Left forelimb (tissue), 1 donor: ENCODE results near the gene HOXB3.

ENCODE experiments used
- DNase-seq: peaks from one replicate; pipeline ENCODE4 v3.0.0-alpha.2; 2018; ENCODE audit warnings: low spot score

The HOXB3 gene

DNA sequence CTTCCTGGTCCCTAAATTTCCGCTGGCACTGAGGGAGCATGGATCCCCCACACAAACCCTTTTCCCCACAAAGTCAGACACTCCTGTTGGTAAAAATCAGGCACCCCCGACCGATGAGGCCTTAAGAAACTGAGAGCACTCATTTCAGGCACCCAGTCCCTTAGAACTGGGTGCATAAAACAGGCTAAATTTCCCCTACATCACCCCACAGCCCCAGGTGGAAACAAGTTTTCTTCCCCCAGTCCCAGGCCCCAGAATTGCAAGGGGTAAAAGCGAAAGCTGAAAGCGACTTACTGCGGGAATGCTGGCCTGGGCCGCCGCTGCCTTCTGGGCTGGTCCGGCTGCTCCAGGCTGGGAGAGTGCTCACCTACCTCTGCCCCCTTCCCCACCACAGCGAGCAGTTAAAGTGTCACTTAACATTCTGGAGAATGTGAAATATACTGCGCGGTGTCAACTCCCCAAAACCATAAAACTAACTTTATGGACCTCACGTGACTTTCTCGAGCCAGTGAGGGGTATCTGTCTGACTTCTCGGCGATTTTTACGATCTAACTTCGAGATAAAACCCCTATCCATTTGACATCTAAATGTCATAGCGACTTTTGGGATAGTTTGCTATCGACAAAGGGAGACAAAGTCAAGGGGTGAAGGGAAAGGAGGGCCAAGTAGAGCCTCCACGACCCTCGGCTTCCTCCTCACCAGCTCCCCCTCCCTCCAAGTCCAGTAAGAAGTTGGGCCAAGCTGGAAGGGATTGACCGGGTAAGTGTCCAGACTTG lies at the start of gene HOXB3:
TSS of gene HOXB3 (minus strand) at position 411 of the 776 bp plus-strand sequence. CDS start 37,767 bp downstream, outside the sequence.
- DNase-seq = no peak

DNA sequence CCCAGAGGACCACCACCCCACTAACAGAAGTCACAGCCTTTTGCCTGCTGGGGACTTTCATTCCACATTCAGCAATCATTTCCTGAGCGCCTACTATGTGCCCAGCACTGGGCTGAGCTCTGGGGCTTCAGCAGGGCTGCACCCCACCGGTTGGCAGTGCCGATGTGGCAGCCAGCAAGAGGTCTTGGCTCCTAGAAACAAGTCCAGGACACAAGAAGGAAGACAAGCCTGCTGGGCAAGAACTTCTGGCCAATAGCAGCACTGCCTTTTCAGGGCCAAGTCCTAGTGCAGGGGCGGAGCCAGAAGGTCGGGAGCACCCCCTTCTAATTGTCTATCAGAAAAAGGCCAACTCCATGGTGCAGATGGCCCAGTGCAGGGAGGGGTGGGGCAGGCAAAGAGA lies 49.1 kb upstream of the HOXB3 start:
- DNase-seq = no peak

DNA sequence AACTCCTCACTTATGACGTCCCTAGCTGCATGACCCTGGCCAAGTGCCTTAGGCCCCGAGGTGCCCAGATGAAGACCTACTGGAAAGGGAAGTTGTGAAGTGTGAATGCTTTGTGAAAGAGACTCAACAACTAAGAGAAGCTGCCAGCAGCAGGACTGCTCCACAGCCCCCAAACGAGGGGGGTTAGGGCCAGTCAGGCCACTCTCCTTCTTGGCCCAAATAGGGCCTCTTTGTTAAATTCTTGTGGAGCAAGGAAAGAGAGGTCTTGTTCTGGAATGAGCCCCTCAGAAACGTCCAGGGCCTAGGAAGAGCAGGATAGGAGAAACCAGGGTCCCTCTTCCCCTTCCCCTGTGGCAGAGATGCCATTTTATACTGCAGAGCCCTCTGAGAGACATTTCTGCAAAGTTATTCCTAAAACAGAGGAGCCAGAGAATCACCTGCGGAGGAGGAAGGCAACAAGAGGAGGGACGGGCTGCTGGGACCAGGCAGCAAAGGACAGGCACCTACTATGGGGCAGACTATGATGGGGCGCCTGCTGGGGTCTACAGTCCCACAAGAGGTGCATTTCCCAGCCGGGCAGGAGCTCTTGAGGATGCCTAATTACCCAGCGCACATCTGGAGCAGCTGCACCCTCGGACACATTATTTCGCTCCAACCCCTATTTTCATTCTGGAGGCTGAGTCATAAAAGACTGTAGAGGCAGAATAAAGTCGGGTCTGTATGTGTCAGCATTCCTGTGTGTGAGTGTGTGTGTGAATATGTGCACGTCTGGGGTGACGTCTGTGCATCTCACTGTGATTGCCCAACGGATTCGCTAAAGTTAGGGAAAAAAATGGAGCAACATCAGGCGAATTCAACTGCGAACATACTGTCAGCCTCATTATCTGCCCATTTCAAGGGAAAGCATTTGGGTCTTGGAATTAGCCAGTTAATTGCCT lies 47.6 kb upstream of the HOXB3 start:
- no peak for DNase-seq

DNA sequence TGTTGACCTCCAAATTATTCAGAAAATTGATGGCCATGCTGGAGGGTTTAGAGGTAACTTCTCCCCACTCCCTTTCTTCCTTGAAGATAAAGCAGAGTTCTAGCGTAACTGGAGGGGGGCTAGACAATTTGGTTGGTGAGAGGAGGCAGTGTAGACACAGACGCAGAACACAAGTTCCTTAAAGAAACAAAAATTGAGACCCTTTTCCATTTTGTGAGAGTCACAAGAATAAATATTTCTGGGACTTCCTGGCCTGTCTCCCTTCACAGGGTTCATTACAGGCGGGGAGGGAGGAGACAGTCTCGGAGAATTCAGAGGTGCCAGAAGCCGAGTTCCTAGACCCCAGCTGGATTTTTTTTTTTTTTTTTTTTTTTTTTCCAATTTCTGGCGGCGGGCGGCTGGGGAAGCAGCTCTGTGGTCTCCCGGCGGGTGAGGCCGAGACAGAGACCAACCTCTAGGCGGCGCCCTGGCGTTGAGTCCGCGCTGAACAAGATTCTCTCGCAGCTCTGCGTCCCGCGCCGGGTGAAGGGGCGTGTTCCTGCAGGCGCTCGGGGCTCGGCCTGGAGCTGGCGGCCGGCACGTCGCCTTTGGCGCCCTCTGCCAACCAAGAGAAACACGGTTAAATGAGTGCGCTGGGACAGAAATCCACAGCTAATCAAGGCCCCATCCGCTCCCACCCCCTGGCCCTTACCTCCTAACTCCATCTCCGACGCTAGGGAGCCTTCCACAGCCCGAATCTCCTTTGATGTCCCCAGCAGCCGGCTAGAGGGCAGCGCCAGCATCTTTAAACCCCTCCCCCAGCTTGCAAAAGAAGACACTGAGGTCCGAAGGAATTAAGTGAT lies 46.4 kb upstream of the HOXB3 start:
- DNase-seq = no peak

DNA sequence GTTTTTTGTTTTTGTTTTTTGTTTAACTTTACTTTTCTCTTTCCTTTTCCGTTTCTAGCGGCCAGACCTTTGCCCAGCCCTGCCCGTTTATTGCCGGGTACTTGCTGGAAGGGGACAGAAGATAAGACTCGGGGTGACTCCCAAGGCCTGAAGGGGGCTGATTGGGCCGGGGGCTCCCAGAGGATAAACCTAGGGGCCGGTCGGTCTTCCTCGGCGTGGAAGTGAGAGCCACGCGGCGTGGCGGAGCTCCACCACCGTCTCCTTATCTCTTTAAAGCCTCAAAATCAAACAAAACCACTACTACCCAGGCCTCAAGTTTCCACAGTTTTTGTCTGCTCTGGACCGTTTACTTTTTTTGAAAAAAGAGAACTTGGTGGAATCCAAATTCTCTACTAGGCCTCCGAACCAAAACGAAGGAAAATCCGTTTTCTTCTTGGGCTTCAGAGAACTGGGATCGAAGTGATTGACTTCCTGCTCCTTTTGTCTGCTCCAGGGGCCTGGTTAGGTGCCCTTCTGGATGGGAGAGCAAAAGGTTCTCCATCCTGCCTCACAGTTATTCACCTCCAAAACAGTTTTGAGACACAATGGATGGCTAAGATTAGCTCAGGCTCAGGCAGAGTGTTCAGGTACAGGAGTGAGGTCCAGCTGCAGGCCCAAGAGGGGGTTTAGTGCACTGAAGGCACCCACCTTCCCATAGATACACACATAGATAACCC lies 44.6 kb upstream of the HOXB3 start:
- DNase-seq = no peak

DNA sequence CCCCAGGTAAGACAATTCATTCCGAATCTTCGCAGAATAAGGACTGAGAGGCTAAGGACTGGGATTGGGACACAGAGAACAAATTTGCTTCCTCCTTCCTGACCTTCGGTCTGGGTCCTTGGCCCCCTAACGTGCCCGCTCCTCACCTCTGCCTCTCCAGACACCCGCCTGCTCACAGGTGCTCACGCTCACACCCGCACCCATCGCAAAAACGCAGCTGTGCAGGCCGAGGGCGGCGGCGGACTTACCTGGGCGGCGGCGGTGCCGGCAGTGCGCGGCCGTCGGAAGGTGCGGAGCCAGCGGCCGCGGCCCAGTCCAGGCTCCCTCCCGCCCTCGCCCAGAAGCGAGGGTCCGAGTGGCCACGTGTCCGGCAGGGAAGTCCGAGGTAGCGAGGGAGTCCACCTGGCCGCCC lies 43.2 kb upstream of the HOXB3 start:
- no peak for DNase-seq

DNA sequence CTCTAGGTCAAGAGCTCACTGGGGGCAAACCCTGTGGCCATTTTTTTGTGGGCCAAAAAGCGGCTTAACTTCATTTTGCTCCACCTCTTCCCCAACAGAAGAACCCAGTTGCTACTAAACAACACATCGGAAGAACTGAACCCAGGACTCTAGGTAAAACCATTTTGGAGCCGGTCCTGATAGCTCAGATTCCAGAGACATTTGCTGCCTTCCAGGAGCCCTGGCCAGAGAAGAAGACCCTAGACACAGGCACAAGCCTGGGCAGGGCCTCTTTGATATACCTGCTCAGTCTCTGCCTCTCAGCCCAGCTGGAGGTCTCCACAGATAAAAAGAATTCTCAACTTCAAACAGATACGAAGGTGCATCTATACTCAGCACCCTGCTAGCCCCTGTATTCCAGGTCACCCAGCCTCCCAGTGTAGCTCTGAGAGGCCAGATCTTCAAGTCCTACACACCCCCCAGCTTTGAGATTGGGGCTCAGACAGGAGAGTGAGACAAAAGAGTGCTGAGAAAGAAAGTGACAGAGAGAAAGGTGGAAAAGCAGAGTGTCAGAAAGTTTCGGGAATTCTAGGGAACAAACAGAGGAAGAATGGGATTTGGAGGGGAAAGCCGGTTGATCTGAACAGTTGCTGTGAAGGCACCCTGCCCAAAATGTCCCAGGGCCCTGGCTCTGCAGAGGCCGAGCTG lies 42.7 kb upstream of the HOXB3 start:
- no peak for DNase-seq

DNA sequence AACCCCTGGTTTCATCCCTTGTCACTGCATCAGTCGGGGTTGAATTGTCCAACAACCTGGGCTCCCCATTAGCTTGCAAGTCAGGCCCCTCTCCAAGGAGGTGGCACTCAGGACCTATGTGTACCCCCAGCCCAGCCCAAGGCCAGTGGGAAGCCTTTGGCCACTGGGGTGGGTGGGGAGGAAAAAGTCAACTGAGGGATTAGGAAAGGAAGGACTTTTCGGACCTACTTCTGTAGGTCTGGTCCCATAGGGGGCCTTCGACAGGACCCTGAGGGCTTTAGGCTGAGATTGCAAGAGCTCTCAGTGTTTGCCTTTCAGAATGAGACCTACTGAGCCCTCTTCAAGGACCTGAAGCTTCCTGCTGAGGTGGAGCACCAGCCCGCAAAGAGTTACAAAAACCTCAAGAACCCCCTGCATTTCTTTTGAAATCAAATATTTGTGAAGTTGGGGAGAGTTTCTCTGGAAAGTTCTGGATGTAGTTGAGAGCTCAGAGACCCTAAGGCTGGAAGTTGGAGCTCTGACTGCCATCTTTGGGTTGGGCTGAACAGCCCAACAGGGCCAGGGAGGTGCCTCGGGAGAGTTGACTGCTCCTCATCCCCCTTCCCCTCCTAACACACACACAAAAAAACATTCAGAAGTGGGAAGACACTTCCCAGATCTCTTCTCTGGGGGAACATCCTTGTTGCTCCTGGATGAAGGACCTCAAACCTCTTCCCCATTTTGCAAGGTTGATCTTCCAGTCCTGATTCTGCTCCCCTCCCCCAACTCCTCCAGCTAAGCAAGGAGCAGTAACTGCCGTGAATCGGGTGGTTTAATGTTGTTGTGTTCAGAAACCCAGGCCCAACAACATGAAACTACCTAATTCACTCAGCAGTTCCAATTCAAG lies 41.9 kb upstream of the HOXB3 start:
- DNase-seq = no peak

DNA sequence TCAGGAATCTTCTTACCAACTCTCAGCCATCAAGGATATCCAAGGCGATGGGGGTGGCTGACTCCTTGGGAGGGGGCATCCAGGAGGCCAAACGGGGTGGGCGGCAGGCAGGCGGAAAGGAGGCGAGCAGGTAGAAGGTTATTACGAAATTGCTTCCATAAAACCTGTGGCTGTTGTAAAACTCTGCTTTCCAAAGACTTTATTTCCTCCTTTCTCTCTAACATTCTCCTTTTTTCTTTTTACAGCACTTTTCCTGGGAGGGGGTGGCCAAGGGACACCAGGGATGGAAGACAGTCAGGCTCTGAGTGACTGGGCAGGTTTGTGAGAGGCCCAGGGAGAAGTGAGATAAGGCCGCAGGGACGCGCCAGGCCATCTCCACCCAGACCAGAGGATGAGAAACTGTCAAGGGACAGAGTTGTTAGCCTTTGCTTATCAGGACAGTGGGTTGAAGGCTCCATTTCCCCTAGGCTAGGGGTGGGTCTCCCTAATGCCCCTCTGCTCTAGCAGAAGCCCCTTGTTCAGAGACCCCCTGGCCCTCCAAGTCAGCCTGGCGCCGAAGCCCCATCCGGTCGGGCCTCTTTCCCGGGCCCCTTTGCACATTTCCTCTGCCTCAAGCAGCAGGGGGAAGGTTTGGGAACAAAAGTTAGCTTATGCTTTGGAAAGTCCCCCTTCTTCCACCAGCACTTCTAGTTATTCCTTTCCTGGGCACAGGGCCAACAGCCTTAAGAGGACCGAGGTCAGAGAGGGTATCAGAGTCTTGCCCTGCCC lies 41.1 kb upstream of the HOXB3 start:
- no peak for DNase-seq

DNA sequence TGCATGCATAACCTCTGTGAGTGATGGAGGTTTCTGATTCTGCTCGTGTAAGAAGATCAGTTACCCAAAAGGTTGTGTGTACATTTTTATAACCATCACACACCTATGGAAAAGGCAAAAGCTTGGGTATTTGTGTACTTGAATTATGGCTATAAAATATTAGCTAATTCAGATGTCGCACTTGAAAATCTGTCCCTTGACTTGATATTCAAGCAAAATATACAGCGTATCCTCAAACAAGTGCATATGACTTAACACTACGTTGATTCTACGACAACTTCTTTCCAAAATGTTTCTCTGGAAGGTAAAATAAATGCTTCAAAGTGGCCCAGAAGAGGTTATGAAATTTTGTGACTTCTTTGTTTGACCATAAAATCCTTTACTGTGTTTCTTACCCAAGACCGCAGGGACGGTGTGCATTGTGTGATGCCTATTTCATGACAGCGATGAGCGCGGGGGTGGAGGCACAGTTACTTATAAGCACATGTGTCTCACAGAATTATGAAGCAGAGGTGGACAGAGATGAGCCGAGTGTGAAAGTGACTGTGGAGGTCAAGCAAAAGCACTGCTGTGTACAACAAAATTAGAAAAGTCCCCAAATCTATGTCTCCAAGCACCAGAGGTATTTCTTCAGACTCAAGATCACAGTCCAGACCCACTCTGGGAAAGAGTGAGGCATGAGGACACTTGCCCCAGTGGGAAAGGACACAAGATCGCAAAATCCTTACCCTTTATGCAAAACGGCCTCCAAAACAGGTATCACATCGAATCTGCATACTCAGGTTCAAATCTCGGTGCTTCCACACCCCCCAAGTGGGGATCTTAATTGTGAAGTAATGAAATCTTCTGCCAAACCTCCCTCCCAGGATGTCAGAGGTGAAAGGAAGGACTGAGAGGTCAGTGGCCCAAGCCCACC lies 40.2 kb upstream of the HOXB3 start:
- no peak for DNase-seq

DNA sequence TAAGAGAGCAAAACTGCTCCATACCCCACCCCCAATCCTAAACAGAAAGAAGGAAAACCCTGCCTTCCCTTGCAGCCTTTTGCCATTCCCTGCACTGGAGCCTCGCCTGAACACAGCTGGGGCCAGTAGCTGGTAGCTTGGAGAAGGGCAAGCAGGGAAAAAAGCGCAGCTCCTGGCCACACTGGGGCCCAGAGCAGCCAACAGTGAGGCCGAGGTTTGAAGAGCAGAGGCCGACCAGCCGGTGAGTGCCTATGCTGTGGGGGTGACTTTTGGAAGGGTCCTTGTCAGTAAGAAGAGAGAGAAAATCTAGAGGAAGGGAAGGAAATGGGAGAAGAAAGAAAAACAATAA lies 39.3 kb upstream of the HOXB3 start:
- DNase-seq = no peak

DNA sequence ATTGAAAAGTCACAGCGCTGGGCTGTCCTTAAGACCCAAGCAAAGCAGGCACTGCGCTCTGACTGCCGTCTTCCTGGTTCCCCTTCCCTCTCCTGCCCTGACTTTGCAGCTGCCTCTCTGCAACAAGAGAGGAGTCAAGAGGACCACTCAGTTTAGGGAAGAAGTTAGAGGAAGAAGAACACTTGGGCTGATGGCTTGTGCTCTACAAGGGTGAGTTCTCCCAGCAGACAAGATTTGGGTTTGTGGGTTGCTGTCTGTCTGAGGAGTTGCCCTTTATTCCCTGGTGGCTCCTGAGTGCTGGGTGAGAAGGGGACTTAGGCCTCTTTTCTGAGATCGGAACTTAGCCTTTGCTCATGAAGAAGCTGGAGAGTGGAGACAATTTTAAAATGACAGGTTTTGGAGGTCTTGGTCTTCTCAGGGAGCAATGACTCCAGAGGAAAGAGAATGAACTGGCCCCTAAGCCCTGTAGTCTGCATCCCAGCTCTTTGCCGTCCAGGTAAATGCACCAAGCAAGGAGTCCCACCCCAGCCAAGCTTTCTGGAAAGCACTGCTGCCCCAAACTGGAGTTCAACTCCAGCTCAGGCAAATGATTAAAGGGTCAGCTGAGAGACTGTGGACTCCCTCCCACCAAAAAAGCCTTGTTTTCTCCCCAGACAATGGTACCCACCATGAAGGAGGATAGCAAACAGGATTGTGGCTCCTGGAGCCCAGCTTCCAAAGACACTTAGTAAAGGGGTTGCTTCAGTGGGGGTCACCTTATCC lies 38.8 kb upstream of the HOXB3 start:
- no peak for DNase-seq

DNA sequence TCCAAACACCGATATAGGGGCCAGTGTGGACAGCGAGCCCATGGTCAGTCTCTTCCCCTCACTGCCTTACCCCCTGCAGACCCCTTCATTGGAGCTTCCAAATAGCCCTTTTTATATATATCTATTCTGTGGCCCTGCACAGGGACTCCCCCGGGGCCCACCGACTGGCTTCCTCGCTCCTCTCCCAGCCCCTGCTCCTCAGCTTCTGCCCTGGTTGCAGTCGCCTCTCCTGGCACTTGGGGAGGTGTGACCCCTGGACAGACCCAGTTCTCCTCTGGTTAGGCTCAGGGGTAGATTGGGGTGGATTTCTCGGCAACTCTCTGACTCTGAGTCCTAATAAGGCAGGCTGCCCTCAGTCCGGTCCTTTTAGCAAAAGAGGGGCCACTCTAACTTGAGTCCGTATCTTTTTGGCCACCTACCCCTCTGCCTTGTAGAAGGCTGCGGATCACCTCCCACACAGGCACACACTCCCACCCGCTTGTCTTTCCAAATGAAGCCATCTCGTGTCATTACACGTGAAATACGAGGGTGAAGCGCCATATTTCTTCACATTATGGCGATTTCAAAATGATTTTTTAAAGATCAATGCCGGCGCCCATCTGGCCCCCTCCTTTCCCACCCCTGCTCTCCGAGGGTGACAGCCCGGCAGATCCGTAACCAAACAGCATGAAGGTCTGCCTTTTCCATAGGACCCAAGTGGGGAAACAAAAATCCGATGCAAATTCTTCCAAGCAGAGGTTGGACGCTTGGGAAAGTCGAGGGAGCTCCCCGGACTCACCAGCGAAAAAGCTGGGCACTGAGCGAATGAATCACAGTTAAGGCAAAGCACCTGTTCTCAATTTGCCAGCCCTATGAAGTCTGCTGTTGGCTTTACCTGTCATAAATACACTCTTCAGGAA lies 37.8 kb upstream of the HOXB3 start:
- no peak for DNase-seq

DNA sequence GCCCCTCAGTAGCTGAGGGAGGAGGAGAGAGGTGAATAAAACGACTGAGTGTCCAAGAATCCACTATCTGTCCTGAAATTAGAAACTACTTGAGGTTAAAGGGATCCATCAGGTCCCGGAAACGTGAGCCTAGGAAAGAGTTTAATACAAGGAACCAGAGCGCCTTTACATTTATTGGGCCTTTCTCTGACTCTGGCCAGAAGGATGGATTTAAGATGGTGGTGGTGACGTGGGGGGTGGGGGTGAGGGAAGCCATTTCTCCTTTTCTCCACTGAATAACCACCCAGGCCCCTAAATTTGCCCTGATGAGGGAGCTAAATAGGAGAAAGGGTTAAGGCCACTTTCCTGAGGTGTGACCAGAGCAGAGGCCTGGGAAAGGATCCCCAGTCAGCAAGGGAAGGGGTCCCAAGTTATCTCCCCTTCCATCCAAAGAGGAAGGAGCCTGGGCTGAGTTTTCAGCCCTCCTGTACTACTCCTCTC lies 37.1 kb upstream of the HOXB3 start:
- DNase-seq = no peak

DNA sequence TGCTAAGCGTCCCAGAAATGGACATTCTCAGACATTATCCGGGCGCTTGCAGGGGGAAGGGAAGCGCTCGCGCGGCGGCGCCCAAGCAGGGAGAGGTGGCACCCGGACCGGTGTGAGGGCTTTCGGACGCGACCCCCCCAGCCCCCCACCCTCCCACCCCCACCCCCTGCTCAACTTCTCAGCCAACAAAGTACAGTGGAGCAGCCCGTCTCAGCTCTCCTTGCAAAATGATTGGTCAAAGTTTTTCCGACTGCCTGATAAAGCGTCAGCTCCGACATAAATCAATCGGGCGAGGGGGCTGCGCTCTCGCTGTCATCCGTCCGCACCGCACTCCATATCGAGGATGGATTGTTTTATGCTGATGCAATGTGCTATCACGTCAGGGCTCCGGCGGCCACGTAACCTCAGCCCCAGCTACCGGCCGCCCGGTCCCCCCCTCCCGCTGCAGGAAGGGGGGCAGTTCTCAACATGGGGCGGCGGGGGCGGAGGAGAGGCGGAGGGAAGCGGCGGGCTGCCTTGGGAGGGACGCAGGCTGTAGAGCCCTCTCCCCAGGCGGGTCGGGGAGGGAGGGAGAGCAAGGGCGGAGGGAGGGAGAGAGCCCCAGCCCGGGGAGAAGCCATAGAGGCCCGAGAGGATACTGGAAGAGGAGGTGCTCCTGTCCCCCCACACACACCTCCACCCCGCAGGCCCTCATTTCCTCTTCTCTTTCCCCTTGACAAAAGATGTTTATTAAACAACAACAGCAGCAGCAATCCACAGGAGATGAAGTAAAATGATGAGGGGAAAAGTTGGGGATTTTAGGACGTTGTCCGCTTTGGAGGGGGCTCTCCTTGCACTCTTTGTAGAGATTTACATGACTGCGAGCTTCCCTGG lies 36.4 kb upstream of the HOXB3 start, which contains the start of gene HOXB9:
TSS of gene HOXB9 (minus strand) at position 114 of the 873 bp plus-strand sequence. CDS start at position 25, 89 bp downstream.
- no peak for DNase-seq
